Neuronal stem cell (in vitro differentiated cells): Measurements from ENCODE around the gene DOCK4.

Source experiments
- DNase-seq: peaks from one replicate; pipeline ENCODE4 v3.0.0-alpha.2; 2013; ENCODE audit warnings: low spot score
- H2AFZ ChIP-seq: one replicate; pipeline ENCODE4 v1.6.1; 2013; ENCODE audit warnings: mild to moderate bottlenecking, low read length, inconsistent platforms
- H2AK5ac ChIP-seq: 2 replicates; pipeline ENCODE4 v1.6.1; 2013; ENCODE audit warnings: low read depth, mild to moderate bottlenecking, inconsistent platforms, low read length, moderate library complexity, mixed read lengths
- H2BK120ac ChIP-seq: 2 replicates; pipeline ENCODE4 v1.6.1; 2013; ENCODE audit warnings: low read depth, mild to moderate bottlenecking, inconsistent platforms, low read length, moderate library complexity, mixed read lengths
- H2BK12ac ChIP-seq: one replicate; pipeline ENCODE4 v1.6.1; 2013; ENCODE audit warnings: low read length, inconsistent platforms
- H2BK15ac ChIP-seq: 2 replicates; pipeline ENCODE4 v1.6.1; 2013; ENCODE audit warnings: mild to moderate bottlenecking, low read length, inconsistent platforms, mixed read lengths
- H2BK5ac ChIP-seq: one replicate; pipeline ENCODE4 v1.6.1; 2013; ENCODE audit warnings: inconsistent platforms, mild to moderate bottlenecking, low read length, moderate library complexity
- H3K14ac ChIP-seq: one replicate; pipeline ENCODE4 v1.6.1; 2013; ENCODE audit warnings: low read length, inconsistent platforms
- H3K18ac ChIP-seq: 2 replicates; pipeline ENCODE4 v1.6.1; 2013; ENCODE audit warnings: low read length, inconsistent platforms
- H3K23ac ChIP-seq: 2 replicates; pipeline ENCODE4 v1.6.1; 2013; ENCODE audit warnings: low read depth, mild to moderate bottlenecking, mixed read lengths, low read length, inconsistent platforms; ENCODE audit not compliant: poor library complexity
- H3K27ac ChIP-seq: replicated peaks from 3 replicates; pipeline ENCODE4 v1.5.1; 2013; ENCODE audit warnings: low read length, inconsistent platforms
- H3K27me3 ChIP-seq, 3 experiments: 2 replicates each; pipeline ENCODE4 v1.6.1; 2013; ENCODE audit warnings: low read length in 3 of 3, mild to moderate bottlenecking in 2 of 3, inconsistent platforms in 1 of 3, low read depth in 1 of 3, mixed read lengths in 1 of 3, moderate library complexity in 1 of 3; ENCODE audit not compliant: control insufficient read depth in 3 of 3, insufficient read depth in 3 of 3
- H3K36me3 ChIP-seq, 2 donors: replicated peaks in 1 of 2; 2 replicates each; pipeline ENCODE4 v1.6.1; 2013; ENCODE audit warnings: low read length in 2 of 2; ENCODE audit not compliant: control insufficient read depth in 2 of 2, insufficient read depth in 2 of 2
- H3K4ac ChIP-seq: 2 replicates; pipeline ENCODE4 v1.6.1; 2013; ENCODE audit warnings: inconsistent platforms, mild to moderate bottlenecking, low read length, moderate library complexity
- H3K4me1 ChIP-seq, 2 donors: 1 replicate in 1 of 2; 2 replicates in 1 of 2; pipeline ENCODE4 v1.6.1; 2013; ENCODE audit warnings: low read length in 2 of 2, low read depth in 1 of 2; ENCODE audit not compliant: control insufficient read depth in 2 of 2, insufficient read depth in 1 of 2
- H3K4me2 ChIP-seq: one replicate; pipeline ENCODE4 v1.6.1; 2013; ENCODE audit warnings: mild to moderate bottlenecking, low read length, inconsistent platforms; ENCODE audit not compliant: insufficient read depth, poor library complexity, severe bottlenecking
- H3K4me3 ChIP-seq, 2 donors: 2 replicates each; pipeline ENCODE4 v1.5.1; 2013; ENCODE audit warnings: low read length in 2 of 2, mild to moderate bottlenecking in 2 of 2, inconsistent platforms in 1 of 2, moderate library complexity in 1 of 2
- H3K79me1 ChIP-seq: one replicate; pipeline ENCODE4 v1.6.1; 2013; ENCODE audit warnings: low read depth, mild to moderate bottlenecking, inconsistent platforms, low read length, moderate library complexity
- H3K9ac ChIP-seq: one replicate; pipeline ENCODE4 v1.6.1; 2013; ENCODE audit warnings: mild to moderate bottlenecking, low read depth, low read length, inconsistent platforms; ENCODE audit not compliant: poor library complexity
- H3K9me3 ChIP-seq, 2 donors: replicated peaks in 1 of 2; 2 replicates each; pipeline versions ENCODE3 to v1.6.1; 2013; ENCODE audit warnings: low read length in 2 of 2, mild to moderate bottlenecking in 2 of 2, inconsistent platforms in 1 of 2, low read depth in 1 of 2, mixed read lengths in 1 of 2, moderate library complexity in 1 of 2; ENCODE audit not compliant: control insufficient read depth in 2 of 2, insufficient read depth in 1 of 2
- H4K8ac ChIP-seq: one replicate; pipeline ENCODE4 v1.6.1; 2013; ENCODE audit warnings: low read depth, mild to moderate bottlenecking, inconsistent platforms, low read length, moderate library complexity
- H4K91ac ChIP-seq: one replicate; pipeline ENCODE4 v1.6.1; 2013; ENCODE audit warnings: low read length, low read depth, mild to moderate bottlenecking, inconsistent platforms; ENCODE audit not compliant: poor library complexity
- WGBS, 2 donors: extraction: QIAGEN DNeasy Blood & Tissue Kit; methylation state at CpG; one replicate each; pipeline ENCODE4 v1.1.7; 2013; ENCODE audit warnings: missing lambda C conversion rate in 2 of 2, mixed read lengths in 1 of 2; ENCODE audit not compliant: insufficient read length in 2 of 2, insufficient replicate concordance in 1 of 2; ENCODE audit errors: extremely low coverage in 2 of 2; 5-methylcytosine and 5-hydroxymethylcytosine counted together

DOCK4 gene

GRCh38 chr7:112212571-112212970 lies 6.4 kb upstream of the DOCK4 start:
- no peaks in the 10 kb centered on the region for H3K79me1 ChIP-seq
- H3K18ac ChIP-seq: no peak overlapping the region
- no peak overlapping the region for H3K9ac ChIP-seq
- H2AFZ ChIP-seq: no peak overlapping the region
- no peak overlapping the region for H2BK15ac ChIP-seq
- H2AK5ac ChIP-seq: no peak overlapping the region
- H3K27me3 ChIP-seq: no peaks in the 10 kb centered on the region
- no peak overlapping the region for H3K23ac ChIP-seq
- H3K4ac ChIP-seq: no peak overlapping the region
- no peaks in the 10 kb centered on the region for H3K9me3 ChIP-seq
- no peak overlapping the region for H3K27ac ChIP-seq
- no peak overlapping the region for H4K91ac ChIP-seq
- no peak overlapping the region for H2BK5ac ChIP-seq
- no peak overlapping the region for H3K4me3 ChIP-seq
- no peak overlapping the region for H2BK12ac ChIP-seq
- no peak overlapping the region for H4K8ac ChIP-seq
- H3K4me1 ChIP-seq: no peaks in the 10 kb centered on the region
- H3K36me3 ChIP-seq: no peaks in the 10 kb centered on the region
- DNase-seq: no peak
- no peak overlapping the region for H2BK120ac ChIP-seq
- WGBS, 2 donors: no CpG with 5 or more reads among the region's 2 CpGs
- H3K4me2 ChIP-seq: no peak overlapping the region
- no peak overlapping the region for H3K14ac ChIP-seq

GRCh38 chr7:112211348-112211907 lies 5.2 kb upstream of the DOCK4 start:
- Histone ChIP-seq H3K27me3 (no peaks in the 10 kb centered on the region), H3K4me3 (no peak overlapping the region), H3K14ac (no peak overlapping the region), H2AK5ac (no peak overlapping the region), H2BK5ac (no peak overlapping the region), H3K4ac (no peak overlapping the region), H3K9me3 (no peaks in the 10 kb centered on the region), H3K4me1 (no peaks in the 10 kb centered on the region), H2AFZ (no peak overlapping the region), H2BK15ac (no peak overlapping the region), H3K79me1 (peaks cover 3% of the 10 kb centered on the region), H4K8ac (no peak overlapping the region), H3K23ac (no peak overlapping the region), H3K36me3 (no peaks in the 10 kb centered on the region), H2BK120ac (no peak overlapping the region), H2BK12ac (no peak overlapping the region), H3K4me2 (no peak overlapping the region), H3K27ac (no peak overlapping the region), H3K9ac (no peak overlapping the region), H4K91ac (no peak overlapping the region), H3K18ac (no peak overlapping the region)
- no peak for DNase-seq
- no CpG with 5 or more reads among the region's 1 CpG for WGBS, 2 donors

GRCh38 chr7:112207765-112208164 lies 1.6 kb upstream of the DOCK4 start:
- no CpG with 5 or more reads among the region's 6 CpGs for WGBS, 2 donors

GRCh38 chr7:112206991-112207592 lies 893 bp upstream of the DOCK4 start:
- Histone ChIP-seq H3K36me3 (no peaks in the 10 kb centered on the region), H2BK5ac (no peak overlapping the region), H3K27ac (no peak overlapping the region), H3K18ac (peak overlapping the region; percentile 96), H3K27me3 (no peaks in the 10 kb centered on the region), H3K23ac (peak overlapping the region; percentile 45), H2BK120ac (no peak overlapping the region), H4K8ac (no peak overlapping the region), H3K79me1 (peaks cover 3% of the 10 kb centered on the region), H3K4me2 (peak overlapping the region; percentile 84), H2BK15ac (no peak overlapping the region), H3K9me3 (no peaks in the 10 kb centered on the region), H3K4me3 (peak overlapping the region; percentile 90 to 95), H3K4ac (no peak overlapping the region), H4K91ac (no peak overlapping the region), H2BK12ac (no peak overlapping the region), H2AK5ac (peak overlapping the region; percentile 78), H3K14ac (no peak overlapping the region), H3K4me1 (peaks cover 0 to 3% of the 10 kb centered on the region in 2 donors), H3K9ac (peak overlapping the region; percentile 83), H2AFZ (peak overlapping the region; percentile 94)
- WGBS, 2 donors: no CpG with 5 or more reads among the region's 14 CpGs
- no peak for DNase-seq

More at GRCh38 chr7:112207765-112208164, 1.6 kb upstream of the DOCK4 start:
- Histone ChIP-seq H4K8ac (no peak overlapping the region), H3K23ac (no peak overlapping the region), H3K4me1 (peaks cover 0 to 2% of the 10 kb centered on the region in 2 donors), H3K14ac (no peak overlapping the region), H2BK5ac (no peak overlapping the region), H2AFZ (no peak overlapping the region), H2BK15ac (no peak overlapping the region), H3K4me2 (no peak overlapping the region), H3K18ac (no peak overlapping the region), H3K79me1 (peaks cover 3% of the 10 kb centered on the region), H2BK120ac (no peak overlapping the region), H3K9ac (no peak overlapping the region), H4K91ac (no peak overlapping the region), H3K27ac (no peak overlapping the region), H3K9me3 (no peaks in the 10 kb centered on the region), H3K4ac (no peak overlapping the region), H3K36me3 (no peaks in the 10 kb centered on the region), H2AK5ac (no peak overlapping the region), H2BK12ac (no peak overlapping the region), H3K27me3 (no peaks in the 10 kb centered on the region), H3K4me3 (peak overlapping the region in 1 of 2 donors; percentile 90)
- no peak for DNase-seq
